Myocyte (in vitro differentiated cells): Measurements from ENCODE around the gene CHPT1. TPM values are rescaled to one million over a fixed set of nuclear protein-coding genes. Genes with fewer than 3 reads are reported as not detected.
A peak's percentile ranks its signal among the peaks of the same experiment; 100 is the strongest.
"Not testable (repeated sequence)": the region's sequence is repeated elsewhere in the genome, so short reads cannot be mapped to it uniquely, and the experiment has no call there.

Source experiments
- DNase-seq: peaks from one replicate; pipeline ENCODE4 v3.0.0-alpha.2; 2012; ENCODE audit warnings: low read depth
- polyA plus RNA-seq: library from polyadenylated mRNA; unstranded; fragments of >200 nt; gene quantifications from one replicate; pipeline ENCODE4 v1.2.1, GENCODE V29; 2012; ENCODE audit warnings: missing spikeins
- total RNA-seq: library from RNA; depleted of rRNA; stranded (reverse); fragments of >200 nt; gene quantifications from 2 replicates; pipeline ENCODE4 v1.2.3, GENCODE V29; 2014

Gene CHPT1
- 59.7 and 78.5 TPM in 2 replicates for total RNA-seq
- 47.7 TPM for polyA plus RNA-seq

- peak; percentile 77 for DNase-seq
Observed at GRCh38 chr12:101697197-101697929, at the start of gene CHPT1. TSS of gene CHPT1 (plus strand) at chr12:101697640. CDS start at chr12:101697862, 222 bp downstream.

- no peak for DNase-seq
Observed at GRCh38 chr12:101647711-101648110, 49.7 kb upstream of the CHPT1 start.

GRCh38 chr12:101648195-101648594 lies 49.2 kb upstream of the CHPT1 start:
- no peak for DNase-seq

GRCh38 chr12:101650346-101651117 lies 46.9 kb upstream of the CHPT1 start:
- DNase-seq = no peak

GRCh38 chr12:101653030-101653429 lies 44.4 kb upstream of the CHPT1 start:
- no peak for DNase-seq

- DNase-seq = no peak
Observed at GRCh38 chr12:101653503-101653902, 43.9 kb upstream of the CHPT1 start.

- no peak for DNase-seq
Observed at GRCh38 chr12:101654442-101654841, 43.0 kb upstream of the CHPT1 start.

- no peak for DNase-seq
Observed at GRCh38 chr12:101655393-101655792, 42.0 kb upstream of the CHPT1 start.

GRCh38 chr12:101660662-101661061 lies 36.8 kb upstream of the CHPT1 start:
- DNase-seq = peak; percentile 25

GRCh38 chr12:101663298-101663697 lies 34.1 kb upstream of the CHPT1 start:
- no peak for DNase-seq

GRCh38 chr12:101664992-101665391 lies 32.4 kb upstream of the CHPT1 start:
- no peak for DNase-seq

- DNase-seq = no peak
Observed at GRCh38 chr12:101666052-101666728, 31.2 kb upstream of the CHPT1 start.

GRCh38 chr12:101667591-101667990 lies 29.8 kb upstream of the CHPT1 start:
- no peak for DNase-seq

GRCh38 chr12:101670007-101670671 lies 27.3 kb upstream of the CHPT1 start:
- peak; percentile 46 for DNase-seq

GRCh38 chr12:101671157-101671791 lies 26.2 kb upstream of the CHPT1 start:
- no peak for DNase-seq

GRCh38 chr12:101671833-101672232 lies 25.6 kb upstream of the CHPT1 start:
- DNase-seq = no peak

GRCh38 chr12:101675555-101675954 lies 21.9 kb upstream of the CHPT1 start:
- DNase-seq = no peak

- DNase-seq = not testable (repeated sequence)
Observed at GRCh38 chr12:101676497-101676896, 20.9 kb upstream of the CHPT1 start.

- DNase-seq = no peak
Observed at GRCh38 chr12:101678081-101678480, 19.4 kb upstream of the CHPT1 start.

- no peak for DNase-seq
Observed at GRCh38 chr12:101680240-101680639, 17.2 kb upstream of the CHPT1 start.

- DNase-seq = no peak
Observed at GRCh38 chr12:101680647-101681046, 16.8 kb upstream of the CHPT1 start.
